HepG2 (cell line): ENCODE measurements around the gene USF1. TPM values are rescaled to one million over a fixed set of nuclear protein-coding genes. Genes with fewer than 3 reads are reported as not detected.

ENCODE experiments used
- ATAC-seq: fragments of 200-7000 bp; cut with Tn5 transposase; 3 replicates; pipeline ENCODE4 v1.9.1; 2020; ENCODE audit warnings: mild to moderate bottlenecking, moderate library complexity
- BruUV-seq: library from RNA; stranded (reverse); fragments of 400-500 nt; replicated peaks from 2 replicates; lab custom pipeline; 2021; lab: Mats Ljungman, UMichigan
- CTCF ChIA-PET: fragments of 300-600 bp; formaldehyde crosslinking; extraction: SDS; loops from one replicate; lab custom pipeline; 2021; ENCODE audit warnings: low total read pairs, inconsistent platforms, low intra/inter-chr PET ratio; lab: Yijun Ruan, JAX
- POLR2A ChIA-PET: fragments of 350-600 bp; sonication (Branson Sonifier 250); formaldehyde crosslinking; loops from one replicate; lab custom pipeline; 2020; ENCODE audit warnings: antibody characterized with exemption, inconsistent platforms; lab: Yijun Ruan, JAX
- DNase-seq: peaks from one replicate; pipeline ENCODE4 v3.0.0-alpha.2; 2015; ENCODE audit warnings: low spot score
- FAIRE-seq: peaks from 3 replicates; lab custom pipeline; 2011; peaks lifted over from hg19 to GRCh38; lab: Jason Lieb, UNC
- H2AFZ ChIP-seq: one replicate; pipeline ENCODE4 v1.6.1; 2011; ENCODE audit warnings: low read length, inconsistent platforms
- H3K27ac ChIP-seq: fragments of 300-600 bp; 3 replicates; pipeline ENCODE4 v1.8.0; 2011; ENCODE audit warnings: mixed run types, mild to moderate bottlenecking, mixed read lengths, low read length, inconsistent platforms; ENCODE audit not compliant: insufficient read depth; ENCODE audit errors: extremely low read length
- H3K27me3 ChIP-seq, 2 experiments: fragments of 200-600 bp in 1 of 2; 2 replicates in 1 of 2; 3 replicates in 1 of 2; pipeline versions ENCODE4 v1.6.0 to v1.8.0; 2011; ENCODE audit warnings: low read length in 2 of 2, mild to moderate bottlenecking in 2 of 2, moderate library complexity in 2 of 2, inconsistent platforms in 1 of 2; ENCODE audit not compliant: insufficient read depth in 2 of 2, control insufficient read depth in 1 of 2
- H3K36me3 ChIP-seq, 2 experiments: fragments of 200-600 bp in 1 of 2; replicated peaks in 1 of 2; 2 replicates in 1 of 2; 3 replicates in 1 of 2; pipeline versions ENCODE4 v1.5.1 to v1.8.0; 2011; ENCODE audit warnings: low read length in 2 of 2, inconsistent platforms in 1 of 2; ENCODE audit not compliant: insufficient read depth in 2 of 2, control insufficient read depth in 1 of 2
- H3K4me1 ChIP-seq: 2 replicates; pipeline ENCODE4 v1.5.1; 2012; ENCODE audit warnings: low read length, inconsistent platforms; ENCODE audit not compliant: insufficient read depth
- H3K4me2 ChIP-seq: 2 replicates; pipeline ENCODE4 v1.6.0; 2011; ENCODE audit warnings: low read depth, low read length, inconsistent platforms
- H3K4me3 ChIP-seq, 3 experiments: fragments of 200-600 bp in 1 of 3; sonication (generic), shearing (Covaris generic) in 1 of 3; replicated peaks in 1 of 3; 2 replicates each; pipeline ENCODE4 v1.5.1; 2011 to 2016; ENCODE audit warnings: low read length in 3 of 3, inconsistent platforms in 2 of 3, low read depth in 2 of 3, mild to moderate bottlenecking in 2 of 3, control low read depth in 1 of 3, mixed read lengths in 1 of 3; ENCODE audit not compliant: insufficient read depth in 1 of 3
- H3K79me2 ChIP-seq: one replicate; pipeline ENCODE4 v1.6.1; 2011; ENCODE audit warnings: low read length, inconsistent platforms; ENCODE audit not compliant: insufficient read depth
- H3K9ac ChIP-seq: 2 replicates; pipeline ENCODE4 v1.6.0; 2011; ENCODE audit warnings: mild to moderate bottlenecking, low read depth, low read length, inconsistent platforms; ENCODE audit not compliant: insufficient read depth
- H3K9me3 ChIP-seq: 2 replicates; pipeline ENCODE4 v1.5.1; 2012; ENCODE audit warnings: mild to moderate bottlenecking, low read length
- H4K20me1 ChIP-seq: 2 replicates; pipeline ENCODE4 v1.6.0; 2011; ENCODE audit warnings: inconsistent platforms, mild to moderate bottlenecking, low read length, moderate library complexity; ENCODE audit not compliant: insufficient read depth
- AGO2 ChIP-seq: fragments of 200-400 bp; formaldehyde crosslinking; optimal IDR thresholded peaks from 2 replicates; pipeline ENCODE3; 2017; ENCODE audit warnings: mild to moderate bottlenecking, low read depth, low read length, moderate library complexity
- KAT7 ChIP-seq: IDR thresholded peaks from 2 replicates; pipeline ENCODE4 v1.6.1; 2018; ENCODE audit warnings: borderline replicate concordance, missing compliant biosample characterization
- PAWR ChIP-seq: sonication (generic); formaldehyde crosslinking; IDR thresholded peaks from 2 replicates; pipeline ENCODE4 v1.4.0; 2020; ENCODE audit warnings: missing genetic modification reagents, mild to moderate bottlenecking, borderline replicate concordance
- TBP ChIP-seq: sonication (generic); formaldehyde crosslinking; IDR thresholded peaks from 2 replicates; pipeline ENCODE4 v1.5.0; 2020; ENCODE audit warnings: missing genetic modification reagents
- TEAD3 ChIP-seq: optimal IDR thresholded peaks from 2 replicates; pipeline ENCODE3; 2016; ENCODE audit warnings: borderline replicate concordance
- TMF1 ChIP-seq: sonication (generic); formaldehyde crosslinking; IDR thresholded peaks from 2 replicates; pipeline ENCODE4 v1.8.1; 2022; ENCODE audit warnings: low read depth, missing genetic modification reagents
- ZNF18 ChIP-seq: sonication (generic); formaldehyde crosslinking; IDR thresholded peaks from 2 replicates; pipeline ENCODE4 v1.8.0; 2022; ENCODE audit warnings: mild to moderate bottlenecking, missing genetic modification reagents; ENCODE audit not compliant: insufficient replicate concordance
- ZNF678 ChIP-seq: sonication (generic); formaldehyde crosslinking; IDR thresholded peaks from 2 replicates; pipeline ENCODE4 v1.4.0; 2020; ENCODE audit warnings: mild to moderate bottlenecking, missing genetic modification reagents
- WGBS: methylation state at CpG from one replicate; pipeline ENCODE4 v1.1.6; 2017; ENCODE audit warnings: low lambda C conversion rate; 5-methylcytosine and 5-hydroxymethylcytosine counted together
- in situ Hi-C: cut with HindIII; loops from 2 replicates; pipeline ENCODE4 v1.10.0; 2017; ENCODE audit warnings: low pct_unique_long_range_greater_than_20kb; ENCODE audit not compliant: extremely low pct_ligation_motif_present
- intact Hi-C: fragments of 100-400 bp; cut with micrococcal nuclease; formaldehyde crosslinking; loops from one replicate; pipeline ENCODE4 v1.10.0; 2022; ENCODE audit not compliant: unreplicated experiment
- polyA plus RNA-seq, 8 experiments: library from polyadenylated mRNA; depleted of rRNA in 3 of 8; stranded (reverse) in 7 of 8; unstranded in 1 of 8; fragments of >200 nt; fragmentation: Illumina TruSeq in 4 of 8; extraction: Trizol in 4 of 8; gene quantifications; 2 replicates each; pipeline versions ENCODE4 v1.2.1 to v1.2.3, GENCODE V29; 2011 to 2016; ENCODE audit warnings: low read depth in 4 of 8, missing spikeins in 1 of 8, mixed read lengths in 1 of 8; ENCODE audit not compliant: insufficient read depth in 1 of 8
- total RNA-seq, 5 experiments: library from RNA; depleted of rRNA; stranded (reverse); fragments of >200 nt; fragmentation: Illumina TruSeq; extraction: Trizol; gene quantifications; 2 replicates each; pipeline ENCODE4 v1.2.3, GENCODE V29; 2016; ENCODE audit warnings: low read depth in 1 of 5
- TF ChIP-seq, protein P1 (sequence below): IDR thresholded peaks from 2 replicates; pipeline ENCODE4 v1.6.1; 2016; ENCODE audit warnings: control low read depth
- TF ChIP-seq, protein P2 (sequence below): sonication (generic); formaldehyde crosslinking; conservative IDR thresholded peaks from 2 replicates; pipeline ENCODE4 v1.8.1; 2023; ENCODE audit warnings: missing genetic modification reagents

Gene USF1
- total and polyA plus RNA-seq, 2 of the 13 experiments (the other 11 are each of a cell fraction or from before 2014, with no cell fraction given) = 26.9 to 39.4 TPM

GRCh38 chr1:161047436-161048420 is 2.0 kb upstream of the USF1 start:
- no peak for FAIRE-seq
- no peak overlapping the region for H2AFZ ChIP-seq
- TF ChIP-seq AGO2 = peak; percentile 52
- TF ChIP-seq, protein P1, sequence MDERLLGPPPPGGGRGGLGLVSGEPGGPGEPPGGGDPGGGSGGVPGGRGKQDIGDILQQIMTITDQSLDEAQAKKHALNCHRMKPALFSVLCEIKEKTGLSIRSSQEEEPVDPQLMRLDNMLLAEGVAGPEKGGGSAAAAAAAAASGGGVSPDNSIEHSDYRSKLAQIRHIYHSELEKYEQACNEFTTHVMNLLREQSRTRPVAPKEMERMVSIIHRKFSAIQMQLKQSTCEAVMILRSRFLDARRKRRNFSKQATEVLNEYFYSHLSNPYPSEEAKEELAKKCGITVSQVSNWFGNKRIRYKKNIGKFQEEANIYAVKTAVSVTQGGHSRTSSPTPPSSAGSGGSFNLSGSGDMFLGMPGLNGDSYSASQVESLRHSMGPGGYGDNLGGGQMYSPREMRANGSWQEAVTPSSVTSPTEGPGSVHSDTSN = no peak
- TF ChIP-seq, all 625 proteins: peak for 1
- H3K9me3 ChIP-seq = no peaks in the 10 kb centered on the region
- ChIA-PET POLR2A (interaction anchor here (3.3 to 4.3 kb wide), 2 partner anchors 27 to 34 kb away, joined by 38 to 60 read pairs; partner anchors contain the start of gene F11R), CTCF (no interaction called here)
- peaks cover 28% of the 10 kb centered on the region for H3K4me1 ChIP-seq
- H4K20me1 ChIP-seq = no peaks in the 10 kb centered on the region
- peaks cover 13% of the 10 kb centered on the region for H3K79me2 ChIP-seq
- in situ Hi-C loops = no loop called here
- no TSS peak for BruUV-seq
- WGBS = 85% methylated on average over 16 of the region's 18 CpGs
- intact Hi-C loops = no loop called here
- peaks cover 0 to 6% of the 10 kb centered on the region in 2 experiments; a peak in 4 of 5 replicates for H3K36me3 ChIP-seq
- DNase-seq = no peak
- no peaks in the 10 kb centered on the region; a peak in 2 of 5 replicates for H3K27me3 ChIP-seq
- H3K4me3 ChIP-seq = no peak overlapping the region
- no peak for ATAC-seq
- no peak overlapping the region for H3K4me2 ChIP-seq
- H3K27ac ChIP-seq = no peak overlapping the region
- no peak overlapping the region for H3K9ac ChIP-seq

- POLR2A ChIA-PET = interaction anchor here (1.2 to 4.3 kb wide), 8 partner anchors 26 to 130 kb away, joined by 4 to 60 read pairs (median 12); partner anchors contain the start of genes B4GALT3, F11R, NIT1 and PFDN2
- TF ChIP-seq ZNF678 (CRISPR knock-in tag) = no peak
- no peak for TF ChIP-seq TMF1 (CRISPR knock-in tag)
- no peak for TF ChIP-seq TBP (CRISPR knock-in tag)
- TF ChIP-seq KAT7 = no peak
- TF ChIP-seq TEAD3 (CRISPR knock-in tag) = no peak
- TF ChIP-seq, protein P2, sequence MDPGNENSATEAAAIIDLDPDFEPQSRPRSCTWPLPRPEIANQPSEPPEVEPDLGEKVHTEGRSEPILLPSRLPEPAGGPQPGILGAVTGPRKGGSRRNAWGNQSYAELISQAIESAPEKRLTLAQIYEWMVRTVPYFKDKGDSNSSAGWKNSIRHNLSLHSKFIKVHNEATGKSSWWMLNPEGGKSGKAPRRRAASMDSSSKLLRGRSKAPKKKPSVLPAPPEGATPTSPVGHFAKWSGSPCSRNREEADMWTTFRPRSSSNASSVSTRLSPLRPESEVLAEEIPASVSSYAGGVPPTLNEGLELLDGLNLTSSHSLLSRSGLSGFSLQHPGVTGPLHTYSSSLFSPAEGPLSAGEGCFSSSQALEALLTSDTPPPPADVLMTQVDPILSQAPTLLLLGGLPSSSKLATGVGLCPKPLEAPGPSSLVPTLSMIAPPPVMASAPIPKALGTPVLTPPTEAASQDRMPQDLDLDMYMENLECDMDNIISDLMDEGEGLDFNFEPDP = no peak
- TF ChIP-seq ZNF18 (CRISPR knock-in tag) = no peak
- no peak for TF ChIP-seq PAWR
- H3K27me3 ChIP-seq = no peaks in the 10 kb centered on the region; a peak in 2 of 5 replicates
- peak overlapping the region; percentile 78 to 84 (median 79); a peak in 5 of 6 replicates for H3K4me3 ChIP-seq
- in situ Hi-C loops (no loop called here), intact Hi-C loops (no loop called here)
- peaks cover 28% of the 10 kb centered on the region for H3K4me1 ChIP-seq
- 56% methylated on average over 2 of the region's 2 CpGs for WGBS
- ATAC-seq (no peak), FAIRE-seq (no peak), DNase-seq (no peak)
- no peak overlapping the region for H2AFZ ChIP-seq
- peaks cover 4 to 16% of the 10 kb centered on the region in 2 experiments for H3K36me3 ChIP-seq
- H3K9ac ChIP-seq = peak overlapping the region; percentile 87; the same call in 1 of the 2 replicates
- H3K79me2 ChIP-seq = peaks cover 13% of the 10 kb centered on the region
- no peaks in the 10 kb centered on the region for H4K20me1 ChIP-seq
- H3K9me3 ChIP-seq = no peaks in the 10 kb centered on the region
- CTCF ChIA-PET = no interaction called here
- H3K4me2 ChIP-seq = peak overlapping the region; percentile 85
- H3K27ac ChIP-seq = peak overlapping the region; percentile 94
- BruUV-seq = no TSS peak
Measured at GRCh38 chr1:161046605-161047228, 940 bp upstream of the USF1 start.
